Uterus (tissue), 4 donors: Measurements from ENCODE around the gene RAB3GAP1. TPM values are rescaled to one million over a fixed set of nuclear protein-coding genes. Genes with fewer than 3 reads are reported as not detected.

ENCODE experiments used
- DNase-seq, 2 donors: peaks; one replicate each; pipeline ENCODE4 v3.0.0-alpha.2; 2019 to 2020
- H3K27ac ChIP-seq, 2 donors: fragments of 200-600 bp; sonication (generic); 1 replicate in 1 of 2; 2 replicates in 1 of 2; pipeline ENCODE4 v1.5.1; 2016 to 2018
- H3K27me3 ChIP-seq, 2 donors: fragments of 200-600 bp; sonication (generic); one replicate each; pipeline ENCODE4 v1.5.1; 2018 to 2019; ENCODE audit warnings: control low read depth in 1 of 2
- H3K36me3 ChIP-seq, 2 donors: fragments of 200-600 bp; sonication (generic); one replicate each; pipeline ENCODE4 v1.5.1; 2019; ENCODE audit warnings: control low read depth in 1 of 2
- H3K4me1 ChIP-seq, 2 donors: fragments of 200-600 bp; sonication (generic); one replicate each; pipeline ENCODE4 v1.5.1; 2018 to 2019; ENCODE audit warnings: control low read depth in 1 of 2
- H3K4me3 ChIP-seq, 2 donors: fragments of 200-600 bp; sonication (generic); 1 replicate in 1 of 2; 2 replicates in 1 of 2; pipeline ENCODE4 v1.5.1; 2018 to 2019; ENCODE audit warnings: mild to moderate bottlenecking in 1 of 2
- H3K9me3 ChIP-seq, 2 donors: fragments of 200-600 bp; sonication (generic); one replicate each; pipeline ENCODE4 v1.5.1; 2019; ENCODE audit warnings: control low read depth in 1 of 2
- CTCF ChIP-seq, 4 experiments: fragments of 200-600 bp in 2 of 4; fragments of 450-650 bp in 2 of 4; sonication (generic) in 2 of 4; IDR thresholded peaks; one replicate each; pipeline ENCODE4 v1.5.1; 2016 to 2019; ENCODE audit warnings: antibody characterized with exemption in 4 of 4, mild to moderate bottlenecking in 2 of 4, moderate library complexity in 1 of 4
- POLR2A ChIP-seq, 2 donors: fragments of 450-650 bp; IDR thresholded peaks; one replicate each; pipeline ENCODE4 v1.6.1; 2016; ENCODE audit warnings: antibody characterized with exemption in 2 of 2, mild to moderate bottlenecking in 1 of 2, moderate library complexity in 1 of 2
- intact Hi-C: fragments of 100-400 bp; cut with DNase I; formaldehyde crosslinking; loops from one replicate; pipeline ENCODE4 v1.15.1; 2023; ENCODE audit warnings: low total_unique reads
- total RNA-seq, 4 donors: library from RNA; depleted of rRNA in 3 of 4; stranded (reverse); fragments of >200 nt in 3 of 4; gene quantifications; one replicate each; pipeline versions ENCODE4 v1.1.0 to v1.2.4, GENCODE V29; 2014 to 2023
- donor health status: DM: yes; HTN: yes; CAD: no.

Gene RAB3GAP1
- total RNA-seq, 4 donors from 2014 or later = 15.6 to 105 (median 47.8) TPM

- Histone ChIP-seq H3K4me1 (no peaks in the 10 kb centered on the region), H3K9me3 (no peaks in the 10 kb centered on the region), H3K27me3 (no peaks in the 10 kb centered on the region), H3K4me3 (no peak overlapping the region), H3K27ac (no peak overlapping the region), H3K36me3 (no peaks in the 10 kb centered on the region)
- TF ChIP-seq CTCF (IDR thresholded peaks at IDR 0.05) = no peak
- no peak for TF ChIP-seq POLR2A (IDR thresholded peaks at IDR 0.05)
- no peak for DNase-seq
- intact Hi-C loops = no loop called here
Measured at GRCh38 chr2:135179689-135180088, 127.6 kb downstream of the RAB3GAP1 start.

GRCh38 chr2:135182190-135182589 lies 130.1 kb downstream of the RAB3GAP1 start:
- H3K27me3 ChIP-seq = no peaks in the 10 kb centered on the region
- H3K9me3 ChIP-seq = no peaks in the 10 kb centered on the region
- H3K36me3 ChIP-seq = no peaks in the 10 kb centered on the region
- H3K4me3 ChIP-seq = no peak overlapping the region
- no peak overlapping the region for H3K27ac ChIP-seq
- intact Hi-C loops = no loop called here
- no peak for TF ChIP-seq CTCF (IDR thresholded peaks at IDR 0.05)
- TF ChIP-seq POLR2A (IDR thresholded peaks at IDR 0.05) = no peak
- DNase-seq = no peak
- H3K4me1 ChIP-seq = no peaks in the 10 kb centered on the region

- DNase-seq = no peak
- TF ChIP-seq CTCF (IDR thresholded peaks at IDR 0.05) (no peak), POLR2A (IDR thresholded peaks at IDR 0.05) (no peak)
- Histone ChIP-seq H3K27me3 (no peaks in the 10 kb centered on the region), H3K36me3 (no peaks in the 10 kb centered on the region), H3K4me1 (no peaks in the 10 kb centered on the region), H3K9me3 (no peaks in the 10 kb centered on the region), H3K4me3 (no peak overlapping the region), H3K27ac (no peak overlapping the region)
- intact Hi-C loops = no loop called here
Measured at GRCh38 chr2:135182601-135183000, 130.5 kb downstream of the RAB3GAP1 start.

- intact Hi-C loops = no loop called here
- TF ChIP-seq CTCF (IDR thresholded peaks at IDR 0.05) (no peak), POLR2A (IDR thresholded peaks at IDR 0.05) (no peak)
- Histone ChIP-seq H3K36me3 (no peaks in the 10 kb centered on the region), H3K27me3 (no peaks in the 10 kb centered on the region), H3K27ac (no peak overlapping the region), H3K4me1 (no peaks in the 10 kb centered on the region), H3K4me3 (no peak overlapping the region), H3K9me3 (no peaks in the 10 kb centered on the region)
- no peak for DNase-seq
Measured at GRCh38 chr2:135183822-135184221, 131.7 kb downstream of the RAB3GAP1 start.

- H3K27ac ChIP-seq = no peak overlapping the region
- TF ChIP-seq POLR2A (IDR thresholded peaks at IDR 0.05) (no peak), CTCF (IDR thresholded peaks at IDR 0.05) (no peak)
- no peaks in the 10 kb centered on the region for H3K4me1 ChIP-seq
- H3K36me3 ChIP-seq = no peaks in the 10 kb centered on the region
- H3K9me3 ChIP-seq = peaks cover 0 to 15% of the 10 kb centered on the region in 2 donors
- intact Hi-C loops = no loop called here
- H3K27me3 ChIP-seq = no peaks in the 10 kb centered on the region
- no peak for DNase-seq
- H3K4me3 ChIP-seq = no peak overlapping the region
Measured at GRCh38 chr2:135186054-135186453, 134.0 kb downstream of the RAB3GAP1 start.
